Activated naive CD4-positive, alpha-beta T cell treated with anti-CD3 and anti-CD28 coated beads for 36 hours (primary cell): ENCODE data around the gene GOLGA5. TPM values are rescaled to one million over a fixed set of nuclear protein-coding genes. Genes with fewer than 3 reads are reported as not detected.
"Not testable (repeated sequence)": the region's sequence is repeated elsewhere in the genome, so short reads cannot be mapped to it uniquely, and the experiment has no call there.

Experiments used
- CTCF ChIA-PET: fragments of 350-600 bp; sonication (Branson Sonifier 250); formaldehyde crosslinking; loops from one replicate; lab custom pipeline; 2021; ENCODE audit warnings: antibody characterized with exemption; lab: Charles Lee
- DNase-seq: peaks from one replicate; pipeline ENCODE4 v3.0.0-alpha.2; 2020
- H3K27ac Mint-ChIP-seq: one replicate; pipeline ENCODE4 v1.8.0; 2021; ENCODE audit warnings: mild to moderate bottlenecking, mixed read lengths
- H3K27me3 Mint-ChIP-seq: one replicate; pipeline ENCODE4 v1.8.0; 2021; ENCODE audit warnings: low read depth, mixed read lengths
- H3K36me3 Mint-ChIP-seq: one replicate; pipeline ENCODE4 v1.8.0; 2021; ENCODE audit warnings: low read depth, mixed read lengths
- H3K4me1 Mint-ChIP-seq: one replicate; pipeline ENCODE4 v1.8.0; 2021; ENCODE audit warnings: low read depth, mixed read lengths
- H3K4me3 Mint-ChIP-seq: one replicate; pipeline ENCODE4 v1.8.0; 2021; ENCODE audit warnings: mild to moderate bottlenecking, moderate library complexity, mixed read lengths
- H3K9me3 Mint-ChIP-seq: one replicate; pipeline ENCODE4 v1.8.0; 2021; ENCODE audit warnings: mixed read lengths
- intact Hi-C: fragments of 100-400 bp; cut with micrococcal nuclease; formaldehyde crosslinking; loops from one replicate; pipeline ENCODE4 v1.15.1; 2023
- total RNA-seq, 2 experiments: library from RNA; stranded (reverse); gene quantifications; one replicate each; pipeline ENCODE4 v1.2.3, GENCODE V29; 2021

Gene GOLGA5
- total RNA-seq, 2 experiments from 2014 or later: 14.5 to 14.7 TPM

GRCh38 chr14:92847278-92847677 lies 53.2 kb downstream of the GOLGA5 start:
- Mint-ChIP-seq H3K36me3 (peaks cover 6% of the 10 kb centered on the region), H3K27me3 (no peaks in the 10 kb centered on the region), H3K9me3 (peaks cover 5% of the 10 kb centered on the region), H3K27ac (no peak overlapping the region), H3K4me3 (no peak overlapping the region), H3K4me1 (peaks cover 45% of the 10 kb centered on the region)
- DNase-seq: peak; percentile 11
- CTCF ChIA-PET: interaction anchor here (1.9 kb wide), 1 partner anchor 266 kb away, joined by 5 read pairs; no protein-coding TSS in a partner anchor
- intact Hi-C loops: no loop called here

DNA sequence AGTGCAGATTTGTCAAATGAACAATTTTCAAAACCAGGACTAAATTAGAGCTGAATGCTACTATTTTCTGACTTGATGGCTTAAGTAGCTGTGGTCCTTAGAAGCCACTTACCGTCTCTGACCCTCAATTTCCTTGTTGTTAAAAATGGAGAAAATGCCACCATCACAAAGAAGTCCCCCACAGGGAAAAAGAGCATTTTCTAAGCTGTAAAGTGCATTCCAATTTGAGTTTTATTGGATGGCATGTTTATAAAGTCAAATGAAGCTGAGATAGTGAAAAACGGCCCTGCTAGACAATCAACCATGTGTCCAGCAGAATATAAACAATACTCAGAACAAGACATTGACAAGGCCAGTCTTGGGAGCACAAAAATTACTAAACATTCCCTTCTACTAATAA lies 53.6 kb downstream of the GOLGA5 start:
- Mint-ChIP-seq H3K36me3 (peaks cover 6% of the 10 kb centered on the region), H3K9me3 (peaks cover 6% of the 10 kb centered on the region), H3K27me3 (no peaks in the 10 kb centered on the region), H3K4me1 (peaks cover 49% of the 10 kb centered on the region), H3K27ac (no peak overlapping the region), H3K4me3 (no peak overlapping the region)
- DNase-seq: no peak
- intact Hi-C loops: no loop called here
- CTCF ChIA-PET: interaction anchor here (1.9 kb wide), 1 partner anchor 266 kb away, joined by 5 read pairs; no protein-coding TSS in a partner anchor

GRCh38 chr14:92848887-92849286 lies 54.8 kb downstream of the GOLGA5 start:
- Mint-ChIP-seq H3K27ac (no peak overlapping the region), H3K36me3 (peaks cover 2% of the 10 kb centered on the region), H3K4me3 (no peak overlapping the region), H3K4me1 (peaks cover 45% of the 10 kb centered on the region), H3K9me3 (peaks cover 7% of the 10 kb centered on the region), H3K27me3 (no peaks in the 10 kb centered on the region)
- CTCF ChIA-PET: interaction anchor here (0.7 to 1.9 kb wide), 2 partner anchors 38 to 265 kb away, joined by 4 to 5 read pairs; no protein-coding TSS in a partner anchor
- intact Hi-C loops: no loop called here
- no peak for DNase-seq

DNA sequence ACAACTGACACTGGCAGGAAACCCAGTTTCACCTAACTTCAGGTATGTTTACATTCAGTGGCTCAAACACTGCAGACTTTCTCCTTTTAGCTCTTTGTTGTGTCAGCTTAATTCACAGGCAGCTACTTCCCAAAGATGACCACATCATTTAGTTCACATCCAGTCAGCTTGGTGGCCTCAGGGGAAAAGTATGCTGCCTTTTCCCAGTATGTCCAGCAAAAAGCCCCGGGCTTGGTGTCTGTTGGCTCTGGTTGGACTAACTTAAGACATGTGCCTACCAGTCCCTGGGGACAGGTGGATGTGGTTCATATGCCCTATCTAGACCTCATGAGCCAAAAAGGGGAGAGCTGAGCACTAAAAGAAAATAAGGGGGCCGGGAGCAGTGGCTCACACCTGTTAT lies 56.4 kb downstream of the GOLGA5 start:
- no peak for DNase-seq
- intact Hi-C loops: no loop called here
- H3K36me3 Mint-ChIP-seq: peaks cover 2% of the 10 kb centered on the region
- CTCF ChIA-PET: interaction anchor here (0.6 kb wide), 1 partner anchor 788 kb away, joined by 4 read pairs; no protein-coding TSS in a partner anchor
- H3K4me3 Mint-ChIP-seq: no peak overlapping the region
- peaks cover 3% of the 10 kb centered on the region for H3K27me3 Mint-ChIP-seq
- peaks cover 34% of the 10 kb centered on the region for H3K4me1 Mint-ChIP-seq
- H3K9me3 Mint-ChIP-seq: peaks cover 7% of the 10 kb centered on the region
- H3K27ac Mint-ChIP-seq: no peak overlapping the region

- H3K36me3 Mint-ChIP-seq, H3K27me3 Mint-ChIP-seq, H3K9me3 Mint-ChIP-seq, H3K4me3 Mint-ChIP-seq, H3K27ac Mint-ChIP-seq, intact Hi-C loops, DNase-seq: not testable (repeated sequence)
- H3K4me1 Mint-ChIP-seq: peaks cover 14% of the 10 kb centered on the region
- CTCF ChIA-PET: interaction anchor here (0.6 kb wide), 1 partner anchor 44 kb away, joined by 3 read pairs; no protein-coding TSS in a partner anchor
These were observed 59.0 kb downstream of the GOLGA5 start for GRCh38 chr14:92853136-92853535.

GRCh38 chr14:92860049-92860840 lies 66.1 kb downstream of the GOLGA5 start:
- intact Hi-C loops: no loop called here
- no peaks in the 10 kb centered on the region for H3K4me1 Mint-ChIP-seq
- CTCF ChIA-PET: no interaction called here
- no peaks in the 10 kb centered on the region for H3K27me3 Mint-ChIP-seq
- H3K36me3 Mint-ChIP-seq: no peaks in the 10 kb centered on the region
- no peak overlapping the region for H3K27ac Mint-ChIP-seq
- no peak for DNase-seq
- H3K4me3 Mint-ChIP-seq: no peak overlapping the region
- peaks cover 3% of the 10 kb centered on the region for H3K9me3 Mint-ChIP-seq

DNA sequence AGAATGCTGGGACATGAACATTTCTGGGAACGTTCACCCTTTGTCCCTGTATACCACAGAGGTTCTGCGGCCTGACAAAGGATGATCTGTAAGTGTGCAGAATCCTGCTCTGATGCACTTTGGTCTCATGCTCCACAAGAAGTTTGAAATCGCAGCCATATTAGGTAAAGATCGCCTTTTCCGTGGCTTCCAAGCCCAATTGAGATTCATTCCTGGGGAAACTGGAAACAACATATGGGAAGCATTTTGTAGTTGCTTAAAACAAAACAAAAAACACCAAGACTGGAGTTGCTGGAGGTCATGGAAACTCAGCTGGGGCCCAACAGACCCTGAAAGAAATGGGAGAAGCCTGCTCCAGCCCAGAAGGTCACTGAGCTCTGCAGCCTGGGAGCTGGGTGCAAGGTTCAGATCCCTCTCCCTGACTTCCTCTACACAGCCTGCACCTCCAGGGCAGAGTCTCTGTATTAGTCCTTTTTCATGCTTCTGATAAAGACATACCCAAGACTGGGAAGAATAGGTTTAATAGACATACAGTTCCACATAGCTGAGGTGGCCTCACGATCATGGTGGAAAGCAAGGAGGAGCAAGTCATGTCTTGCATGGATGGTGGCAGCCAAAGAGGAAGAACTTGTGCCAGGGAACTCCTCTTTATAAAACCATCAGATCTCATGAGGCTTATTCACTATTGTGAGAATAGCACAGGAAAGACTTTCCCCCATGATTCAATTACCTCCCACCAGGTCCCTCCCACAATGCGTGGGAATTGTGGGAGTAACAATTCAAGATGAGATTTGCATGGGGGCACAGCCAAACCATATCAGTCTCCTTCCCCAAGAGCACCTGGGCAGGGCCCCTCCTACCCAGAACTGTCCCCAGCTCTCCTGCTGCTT lies 68.0 kb downstream of the GOLGA5 start:
- Mint-ChIP-seq H3K27ac (no peak overlapping the region), H3K4me3 (no peak overlapping the region), H3K27me3 (no peaks in the 10 kb centered on the region), H3K4me1 (no peaks in the 10 kb centered on the region), H3K9me3 (peaks cover 2% of the 10 kb centered on the region), H3K36me3 (no peaks in the 10 kb centered on the region)
- CTCF ChIA-PET: interaction anchor here (0.6 kb wide), 1 partner anchor 87 kb away, joined by 3 read pairs; no protein-coding TSS in a partner anchor
- intact Hi-C loops: no loop called here
- no peak for DNase-seq

- Mint-ChIP-seq H3K4me1 (no peaks in the 10 kb centered on the region), H3K27me3 (no peaks in the 10 kb centered on the region), H3K36me3 (no peaks in the 10 kb centered on the region), H3K9me3 (peaks cover 2% of the 10 kb centered on the region), H3K4me3 (no peak overlapping the region), H3K27ac (no peak overlapping the region)
- CTCF ChIA-PET: no interaction called here
- no peak for DNase-seq
- intact Hi-C loops: no loop called here
These were observed 69.4 kb downstream of the GOLGA5 start for GRCh38 chr14:92863286-92864080.

DNA sequence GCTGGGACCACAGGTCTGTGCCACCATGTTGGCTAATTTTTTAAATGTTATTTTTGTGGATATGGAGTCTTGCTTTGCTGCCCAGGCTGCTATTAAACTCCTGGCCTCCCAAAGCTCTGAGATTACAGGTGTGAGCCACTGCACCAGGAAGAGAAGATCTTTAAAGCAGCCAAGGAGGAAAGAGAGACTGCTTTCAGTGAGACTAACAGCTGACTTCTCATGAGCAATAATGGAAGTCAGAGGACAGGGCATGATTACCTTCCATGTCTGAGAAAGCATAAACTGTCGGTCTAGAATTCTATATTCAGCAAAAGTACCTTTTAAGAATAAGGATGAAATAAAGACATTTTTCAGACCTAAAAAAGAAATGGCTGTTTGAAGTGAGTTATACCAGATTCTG lies 71.6 kb downstream of the GOLGA5 start:
- no peaks in the 10 kb centered on the region for H3K27me3 Mint-ChIP-seq
- intact Hi-C loops: no loop called here
- CTCF ChIA-PET: no interaction called here

GRCh38 chr14:92866181-92866752 lies 72.2 kb downstream of the GOLGA5 start:
- Mint-ChIP-seq H3K36me3 (no peaks in the 10 kb centered on the region), H3K9me3 (peaks cover 2% of the 10 kb centered on the region), H3K27ac (no peak overlapping the region), H3K4me3 (no peak overlapping the region), H3K4me1 (no peaks in the 10 kb centered on the region), H3K27me3 (no peaks in the 10 kb centered on the region)
- intact Hi-C loops: no loop called here
- no peak for DNase-seq
- CTCF ChIA-PET: no interaction called here

More for the DNA sequence above, 71.6 kb downstream of the GOLGA5 start:
- DNase-seq: no peak
- no peaks in the 10 kb centered on the region for H3K4me1 Mint-ChIP-seq
- no peak overlapping the region for H3K27ac Mint-ChIP-seq
- H3K4me3 Mint-ChIP-seq: no peak overlapping the region
- H3K36me3 Mint-ChIP-seq: no peaks in the 10 kb centered on the region
- peaks cover 2% of the 10 kb centered on the region for H3K9me3 Mint-ChIP-seq

DNA sequence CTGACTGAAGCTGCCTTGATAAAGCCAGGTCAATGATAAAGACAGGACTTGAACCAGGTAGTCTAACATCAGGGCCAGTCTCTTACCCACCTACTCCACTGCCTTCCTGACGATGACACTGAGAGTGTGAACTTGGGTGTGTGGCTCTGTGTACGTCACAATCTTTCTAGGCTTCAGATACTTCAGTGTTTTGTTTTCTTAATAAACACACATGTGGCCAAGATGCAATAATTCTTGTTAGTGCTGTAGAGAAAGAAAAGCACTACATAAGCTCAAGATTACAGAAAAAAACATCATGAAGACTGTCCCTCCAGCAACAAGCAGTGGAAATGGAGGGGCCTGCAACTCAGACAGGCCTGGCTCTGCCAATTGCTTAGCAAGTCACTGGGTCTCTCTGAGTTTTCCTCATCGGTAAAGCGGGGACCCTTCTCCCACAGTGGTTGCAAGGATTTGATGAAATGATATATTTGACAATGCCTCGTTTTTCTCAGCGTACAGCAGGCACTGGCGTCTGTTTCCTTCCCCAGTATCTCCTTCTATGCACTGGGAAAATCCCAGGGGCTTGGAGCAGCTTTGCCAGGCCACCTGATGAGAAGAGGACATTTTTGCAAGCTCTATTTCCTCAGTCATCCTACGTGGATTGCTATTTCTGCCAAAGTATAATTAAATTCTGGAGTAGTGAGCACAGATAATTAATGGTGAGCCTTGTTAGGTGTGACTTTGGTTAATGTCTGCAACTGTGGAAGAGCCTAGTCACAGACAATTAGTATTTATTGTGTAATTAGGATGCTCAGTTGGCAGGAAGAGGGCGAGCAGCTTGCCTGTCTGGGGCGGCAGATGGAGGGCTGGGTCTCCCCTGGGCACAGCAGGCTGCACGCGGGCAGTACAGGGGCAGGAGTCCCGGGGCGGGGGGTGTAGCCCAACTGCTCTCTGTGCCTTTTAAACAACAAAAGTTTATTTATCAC lies 73.1 kb downstream of the GOLGA5 start:
- H3K9me3 Mint-ChIP-seq: peaks cover 2% of the 10 kb centered on the region
- DNase-seq: no peak
- H3K4me1 Mint-ChIP-seq: no peaks in the 10 kb centered on the region
- no peaks in the 10 kb centered on the region for H3K27me3 Mint-ChIP-seq
- CTCF ChIA-PET: no interaction called here
- no peak overlapping the region for H3K4me3 Mint-ChIP-seq
- H3K36me3 Mint-ChIP-seq: no peaks in the 10 kb centered on the region
- intact Hi-C loops: no loop called here
- no peak overlapping the region for H3K27ac Mint-ChIP-seq
